NOMO-1 treated with dmso at 0.1 percent for 144 hours (cell line): Measurements from ENCODE around the gene SYCP2.
"Not testable (repeated sequence)": the region's sequence is repeated elsewhere in the genome, so short reads cannot be mapped to it uniquely, and the experiment has no call there.

ENCODE experiments used
- DNase-seq: peaks from one replicate; lab custom pipeline; 2025; ENCODE audit not compliant: unreplicated experiment; lab: John Stamatoyannopoulos, UW

Gene SYCP2

GRCh38 chr20:59912609-59913008 lies 20.8 kb downstream of the SYCP2 start:
- DNase-seq = no peak

GRCh38 chr20:59911041-59911440 lies 22.4 kb downstream of the SYCP2 start:
- no peak for DNase-seq

GRCh38 chr20:59908855-59909254 lies 24.6 kb downstream of the SYCP2 start:
- DNase-seq = no peak

GRCh38 chr20:59903621-59904020 lies 29.8 kb downstream of the SYCP2 start:
- no peak for DNase-seq

- no peak for DNase-seq
Observed at GRCh38 chr20:59902470-59902869, 31.0 kb downstream of the SYCP2 start.

- DNase-seq = no peak
Observed at GRCh38 chr20:59895908-59896307, 37.5 kb downstream of the SYCP2 start.

GRCh38 chr20:59891581-59891980 lies 41.9 kb downstream of the SYCP2 start:
- no peak for DNase-seq

- DNase-seq = not testable (repeated sequence)
Observed at GRCh38 chr20:59890035-59890434, 43.4 kb downstream of the SYCP2 start.

GRCh38 chr20:59888050-59888449 lies 45.4 kb downstream of the SYCP2 start:
- DNase-seq = no peak

GRCh38 chr20:59884494-59884893 lies 48.9 kb downstream of the SYCP2 start:
- DNase-seq = no peak

GRCh38 chr20:59880198-59880597 lies 53.2 kb downstream of the SYCP2 start:
- no peak for DNase-seq

GRCh38 chr20:59873409-59873808 lies 60.0 kb downstream of the SYCP2 start:
- DNase-seq = no peak

- DNase-seq = no peak
Observed at GRCh38 chr20:59871096-59871495, 62.3 kb downstream of the SYCP2 start.

GRCh38 chr20:59866338-59866737 lies 67.1 kb downstream of the SYCP2 start:
- DNase-seq = no peak

- DNase-seq = no peak
Observed at GRCh38 chr20:59864726-59865125, 68.7 kb downstream of the SYCP2 start.

- no peak for DNase-seq
Observed at GRCh38 chr20:59863058-59863457, 70.4 kb downstream of the SYCP2 start.

- DNase-seq = no peak
Observed at GRCh38 chr20:59861401-59861800, 72.0 kb downstream of the SYCP2 start.

GRCh38 chr20:59858425-59858824 lies 75.0 kb downstream of the SYCP2 start:
- no peak for DNase-seq

GRCh38 chr20:59857966-59858365 lies 75.5 kb downstream of the SYCP2 start:
- no peak for DNase-seq

GRCh38 chr20:59856941-59857340 lies 76.5 kb downstream of the SYCP2 start:
- DNase-seq = not testable (repeated sequence)

GRCh38 chr20:59856526-59856925 lies 76.9 kb downstream of the SYCP2 start:
- not testable (repeated sequence) for DNase-seq

- DNase-seq = no peak
Observed at GRCh38 chr20:59850018-59850641, 83.3 kb downstream of the SYCP2 start.

- no peak for DNase-seq
Observed at GRCh38 chr20:59848182-59848581, 85.3 kb downstream of the SYCP2 start.
